Breast epithelium (tissue), 3 donors: ENCODE results near the gene PYDC2.

Experiments
- POLR2A ChIP-seq: fragments of 450-650 bp; IDR thresholded peaks from one replicate; pipeline ENCODE4 v1.6.1; 2016; ENCODE audit warnings: antibody characterized with exemption, mild to moderate bottlenecking, moderate library complexity
- TF ChIP-seq, protein P1 (sequence below), 3 donors: fragments of 450-650 bp; IDR thresholded peaks; one replicate each; pipeline ENCODE4 v1.5.1; 2016 to 2017; ENCODE audit warnings: antibody characterized with exemption in 3 of 3, mild to moderate bottlenecking in 3 of 3, moderate library complexity in 3 of 3

DNA sequence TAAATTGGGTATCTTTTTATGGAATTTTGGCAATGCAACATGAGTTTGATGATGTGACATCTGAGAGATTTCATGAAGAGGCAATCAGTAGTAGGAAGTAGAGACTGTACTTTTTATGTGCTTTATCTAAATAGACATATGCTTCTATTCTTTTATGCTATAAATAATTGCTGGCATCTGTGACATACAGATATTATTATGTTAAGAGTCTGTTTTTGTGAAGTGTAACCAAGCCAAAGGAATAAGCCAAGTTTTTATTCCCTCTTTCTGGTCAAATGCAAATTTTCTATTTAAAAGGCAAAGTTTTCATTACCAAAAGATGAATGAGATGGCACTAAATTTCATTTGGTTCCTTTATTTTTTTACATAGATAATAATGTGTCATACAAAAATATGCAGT is 32.4 kb downstream of the PYDC2 start:
- TF ChIP-seq, protein P1, sequence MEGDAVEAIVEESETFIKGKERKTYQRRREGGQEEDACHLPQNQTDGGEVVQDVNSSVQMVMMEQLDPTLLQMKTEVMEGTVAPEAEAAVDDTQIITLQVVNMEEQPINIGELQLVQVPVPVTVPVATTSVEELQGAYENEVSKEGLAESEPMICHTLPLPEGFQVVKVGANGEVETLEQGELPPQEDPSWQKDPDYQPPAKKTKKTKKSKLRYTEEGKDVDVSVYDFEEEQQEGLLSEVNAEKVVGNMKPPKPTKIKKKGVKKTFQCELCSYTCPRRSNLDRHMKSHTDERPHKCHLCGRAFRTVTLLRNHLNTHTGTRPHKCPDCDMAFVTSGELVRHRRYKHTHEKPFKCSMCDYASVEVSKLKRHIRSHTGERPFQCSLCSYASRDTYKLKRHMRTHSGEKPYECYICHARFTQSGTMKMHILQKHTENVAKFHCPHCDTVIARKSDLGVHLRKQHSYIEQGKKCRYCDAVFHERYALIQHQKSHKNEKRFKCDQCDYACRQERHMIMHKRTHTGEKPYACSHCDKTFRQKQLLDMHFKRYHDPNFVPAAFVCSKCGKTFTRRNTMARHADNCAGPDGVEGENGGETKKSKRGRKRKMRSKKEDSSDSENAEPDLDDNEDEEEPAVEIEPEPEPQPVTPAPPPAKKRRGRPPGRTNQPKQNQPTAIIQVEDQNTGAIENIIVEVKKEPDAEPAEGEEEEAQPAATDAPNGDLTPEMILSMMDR (IDR thresholded peaks at IDR 0.05) = no peak
- TF ChIP-seq POLR2A = no peak
